Measurements from ENCODE around the gene RSAD2.

DNA sequence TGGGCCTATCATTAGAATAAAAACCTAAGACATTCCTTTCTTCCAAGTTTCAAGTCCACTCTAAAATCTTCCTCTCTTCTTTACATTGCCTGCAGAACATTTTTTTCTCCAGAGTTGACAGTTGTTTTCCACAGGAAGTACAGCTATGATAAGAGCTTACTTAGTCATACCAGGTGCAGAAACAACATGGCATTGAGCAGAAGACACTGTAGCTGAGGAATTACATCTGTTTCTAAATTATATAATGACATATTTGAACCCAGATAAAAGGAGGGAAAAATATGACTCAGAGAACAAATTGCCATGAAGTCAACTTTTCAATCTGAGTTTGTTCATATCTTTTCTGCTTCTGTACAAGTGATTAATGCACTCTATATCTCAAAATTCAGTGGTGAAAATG, 42.1 kb upstream of the RSAD2 start:
- TF ChIP-seq POLR2A (IDR thresholded peaks at IDR 0.05; ENCODE audit: low read length) (no peak), HES2 (IDR thresholded peaks at IDR 0.05) (no peak), EHMT2 (IDR thresholded peaks at IDR 0.05; ENCODE audit: low read depth) (no peak), CEBPB (IDR thresholded peaks at IDR 0.05) (no peak), CTCF (IDR thresholded peaks at IDR 0.05) (no peak), EHF (CRISPR knock-in tag; IDR thresholded peaks at IDR 0.05) (no peak), BHLHE40 (IDR thresholded peaks at IDR 0.05; ENCODE audit: low read depth, low read length) (no peak), PBX3 (IDR thresholded peaks at IDR 0.05) (no peak), JUN (IDR thresholded peaks at IDR 0.05) (no peak)
- TF ChIP-seq, protein P1, sequence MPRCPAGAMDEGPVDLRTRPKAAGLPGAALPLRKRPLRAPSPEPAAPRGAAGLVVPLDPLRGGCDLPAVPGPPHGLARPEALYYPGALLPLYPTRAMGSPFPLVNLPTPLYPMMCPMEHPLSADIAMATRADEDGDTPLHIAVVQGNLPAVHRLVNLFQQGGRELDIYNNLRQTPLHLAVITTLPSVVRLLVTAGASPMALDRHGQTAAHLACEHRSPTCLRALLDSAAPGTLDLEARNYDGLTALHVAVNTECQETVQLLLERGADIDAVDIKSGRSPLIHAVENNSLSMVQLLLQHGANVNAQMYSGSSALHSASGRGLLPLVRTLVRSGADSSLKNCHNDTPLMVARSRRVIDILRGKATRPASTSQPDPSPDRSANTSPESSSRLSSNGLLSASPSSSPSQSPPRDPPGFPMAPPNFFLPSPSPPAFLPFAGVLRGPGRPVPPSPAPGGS (IDR thresholded peaks at IDR 0.05) = no peak
- TF ChIP-seq, protein P2, sequence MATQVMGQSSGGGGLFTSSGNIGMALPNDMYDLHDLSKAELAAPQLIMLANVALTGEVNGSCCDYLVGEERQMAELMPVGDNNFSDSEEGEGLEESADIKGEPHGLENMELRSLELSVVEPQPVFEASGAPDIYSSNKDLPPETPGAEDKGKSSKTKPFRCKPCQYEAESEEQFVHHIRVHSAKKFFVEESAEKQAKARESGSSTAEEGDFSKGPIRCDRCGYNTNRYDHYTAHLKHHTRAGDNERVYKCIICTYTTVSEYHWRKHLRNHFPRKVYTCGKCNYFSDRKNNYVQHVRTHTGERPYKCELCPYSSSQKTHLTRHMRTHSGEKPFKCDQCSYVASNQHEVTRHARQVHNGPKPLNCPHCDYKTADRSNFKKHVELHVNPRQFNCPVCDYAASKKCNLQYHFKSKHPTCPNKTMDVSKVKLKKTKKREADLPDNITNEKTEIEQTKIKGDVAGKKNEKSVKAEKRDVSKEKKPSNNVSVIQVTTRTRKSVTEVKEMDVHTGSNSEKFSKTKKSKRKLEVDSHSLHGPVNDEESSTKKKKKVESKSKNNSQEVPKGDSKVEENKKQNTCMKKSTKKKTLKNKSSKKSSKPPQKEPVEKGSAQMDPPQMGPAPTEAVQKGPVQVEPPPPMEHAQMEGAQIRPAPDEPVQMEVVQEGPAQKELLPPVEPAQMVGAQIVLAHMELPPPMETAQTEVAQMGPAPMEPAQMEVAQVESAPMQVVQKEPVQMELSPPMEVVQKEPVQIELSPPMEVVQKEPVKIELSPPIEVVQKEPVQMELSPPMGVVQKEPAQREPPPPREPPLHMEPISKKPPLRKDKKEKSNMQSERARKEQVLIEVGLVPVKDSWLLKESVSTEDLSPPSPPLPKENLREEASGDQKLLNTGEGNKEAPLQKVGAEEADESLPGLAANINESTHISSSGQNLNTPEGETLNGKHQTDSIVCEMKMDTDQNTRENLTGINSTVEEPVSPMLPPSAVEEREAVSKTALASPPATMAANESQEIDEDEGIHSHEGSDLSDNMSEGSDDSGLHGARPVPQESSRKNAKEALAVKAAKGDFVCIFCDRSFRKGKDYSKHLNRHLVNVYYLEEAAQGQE (IDR thresholded peaks at IDR 0.05) = no peak
